Lower lobe of right lung (tissue), 2 donors: ENCODE measurements around the gene LRRC26. TPM values are rescaled to one million over a fixed set of nuclear protein-coding genes. Genes with fewer than 3 reads are reported as not detected.

ENCODE experiments used
- ATAC-seq, 2 donors: fragments of 200-7000 bp; cut with Tn5 transposase; one replicate each; pipeline ENCODE4 v1.9.1; 2020 to 2022; ENCODE audit warnings: mild to moderate bottlenecking in 2 of 2, moderate library complexity in 2 of 2
- DNase-seq: peaks from one replicate; pipeline ENCODE4 v3.0.0-alpha.2; 2020
- H3K27ac ChIP-seq: fragments of 200-600 bp; one replicate; pipeline ENCODE4 v1.8.0; 2022
- H3K27me3 ChIP-seq: fragments of 200-600 bp; one replicate; pipeline ENCODE4 v1.8.0; 2022; ENCODE audit warnings: low read depth
- H3K36me3 ChIP-seq: fragments of 200-600 bp; one replicate; pipeline ENCODE4 v1.8.0; 2022; ENCODE audit warnings: mild to moderate bottlenecking
- H3K4me1 ChIP-seq: fragments of 200-600 bp; one replicate; pipeline ENCODE4 v1.8.0; 2022
- H3K4me3 ChIP-seq: fragments of 200-600 bp; one replicate; pipeline ENCODE4 v1.8.0; 2022; ENCODE audit warnings: mild to moderate bottlenecking
- H3K9me3 ChIP-seq: fragments of 200-600 bp; one replicate; pipeline ENCODE4 v1.8.0; 2022
- CTCF ChIP-seq: fragments of 200-600 bp; IDR thresholded peaks from one replicate; pipeline ENCODE4 v1.8.0; 2022; ENCODE audit warnings: antibody characterized with exemption, mild to moderate bottlenecking
- intact Hi-C: fragments of 100-400 bp; cut with DNase I; formaldehyde crosslinking; loops from one replicate; pipeline ENCODE4 v1.11.0; 2022
- total RNA-seq: library from RNA; stranded (reverse); fragmentation: NEBNext Ultra II Directional; extraction: Animal tissue kit (Norgen Biotek cat#: 25700); gene quantifications from one replicate; pipeline ENCODE4 v1.2.1, GENCODE V29; 2021
- donor health status: DM: no; HTN: yes; CAD: no; lungs with severe emphysema.

The LRRC26 gene
- total RNA-seq, 1 donor from 2014 or later, result 1.0 TPM

- Histone ChIP-seq H3K4me1 (peaks cover 58% of the 10 kb centered on the region), H3K36me3 (peaks cover 27% of the 10 kb centered on the region)
These were observed 23.0 kb upstream of the LRRC26 start for GRCh38 chr9:137192859-137193258.

GRCh38 chr9:137192448-137192780, 22.6 kb upstream of the LRRC26 start:
- H3K4me1 ChIP-seq, result peaks cover 59% of the 10 kb centered on the region
- intact Hi-C loops, result no loop called here
- DNase-seq, result no peak
- H3K27me3 ChIP-seq, result no peaks in the 10 kb centered on the region
- TF ChIP-seq CTCF, result no peak
- H3K4me3 ChIP-seq, result no peak overlapping the region
- H3K36me3 ChIP-seq, result peaks cover 27% of the 10 kb centered on the region
- ATAC-seq, result no peak
- H3K9me3 ChIP-seq, result no peaks in the 10 kb centered on the region
- H3K27ac ChIP-seq, result no peak overlapping the region

More at GRCh38 chr9:137192859-137193258, 23.0 kb upstream of the LRRC26 start:
- Histone ChIP-seq H3K27ac (no peak overlapping the region), H3K27me3 (no peaks in the 10 kb centered on the region), H3K9me3 (no peaks in the 10 kb centered on the region), H3K4me3 (no peak overlapping the region)
- ATAC-seq (no peak), DNase-seq (no peak)
- intact Hi-C loops, result no loop called here
- TF ChIP-seq CTCF, result no peak

- TF ChIP-seq CTCF, result no peak
- peaks cover 59% of the 10 kb centered on the region for H3K4me1 ChIP-seq
- no peak for ATAC-seq
- H3K9me3 ChIP-seq, result no peaks in the 10 kb centered on the region
- no peak overlapping the region for H3K27ac ChIP-seq
- H3K36me3 ChIP-seq, result peaks cover 32% of the 10 kb centered on the region
- no peaks in the 10 kb centered on the region for H3K27me3 ChIP-seq
- no peak overlapping the region for H3K4me3 ChIP-seq
- intact Hi-C loops, result no loop called here
- no peak for DNase-seq
These were observed 22.0 kb upstream of the LRRC26 start for GRCh38 chr9:137191691-137192447.

GRCh38 chr9:137191245-137191644, 21.4 kb upstream of the LRRC26 start:
- Histone ChIP-seq H3K27ac (no peak overlapping the region), H3K4me3 (no peak overlapping the region), H3K36me3 (peaks cover 35% of the 10 kb centered on the region), H3K9me3 (no peaks in the 10 kb centered on the region), H3K27me3 (no peaks in the 10 kb centered on the region), H3K4me1 (peaks cover 59% of the 10 kb centered on the region)
- ATAC-seq (no peak), DNase-seq (no peak)
- TF ChIP-seq CTCF, result no peak
- intact Hi-C loops, result no loop called here

GRCh38 chr9:137190315-137190856, 20.5 kb upstream of the LRRC26 start:
- peak overlapping the region; percentile 97 for H3K27ac ChIP-seq
- DNase-seq, result no peak

More at GRCh38 chr9:137190315-137190856, 20.5 kb upstream of the LRRC26 start:
- no peak for TF ChIP-seq CTCF
- intact Hi-C loops, result no loop called here
- Histone ChIP-seq H3K27me3 (no peaks in the 10 kb centered on the region), H3K36me3 (peaks cover 43% of the 10 kb centered on the region), H3K4me1 (peaks cover 59% of the 10 kb centered on the region), H3K9me3 (no peaks in the 10 kb centered on the region), H3K4me3 (peak overlapping the region; percentile 98)
- no peak for ATAC-seq
